GM19328 (cell line): Measurements from ENCODE around the gene PSPC1.

ENCODE experiments used
- ATAC-seq: cut with Tn5 transposase; IDR thresholded peaks from one replicate; pipeline ENCODE4 v1.9.1; 2021; ENCODE audit warnings: mild to moderate bottlenecking, moderate library complexity; ENCODE audit not compliant: unreplicated experiment

Gene PSPC1

DNA sequence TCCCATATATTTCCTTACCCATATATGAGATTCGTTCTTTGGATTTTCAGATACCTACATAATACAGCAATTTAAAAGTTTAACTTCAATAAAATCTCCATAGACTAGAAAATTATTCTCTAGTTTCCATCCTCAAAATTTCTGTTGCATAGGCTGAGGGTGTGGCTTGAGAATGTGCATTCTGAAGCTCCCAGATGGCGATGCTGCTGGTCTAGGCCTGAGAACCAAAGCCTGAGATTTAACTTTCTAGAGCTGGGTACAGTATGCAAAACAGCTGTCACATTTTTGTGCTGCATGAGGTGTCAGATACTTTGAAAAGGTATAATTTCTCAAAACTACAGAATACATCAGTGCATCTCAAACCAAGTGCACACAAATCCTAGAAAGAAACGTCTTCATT is 106.6 kb downstream of the PSPC1 start:
- no peak for ATAC-seq

DNA sequence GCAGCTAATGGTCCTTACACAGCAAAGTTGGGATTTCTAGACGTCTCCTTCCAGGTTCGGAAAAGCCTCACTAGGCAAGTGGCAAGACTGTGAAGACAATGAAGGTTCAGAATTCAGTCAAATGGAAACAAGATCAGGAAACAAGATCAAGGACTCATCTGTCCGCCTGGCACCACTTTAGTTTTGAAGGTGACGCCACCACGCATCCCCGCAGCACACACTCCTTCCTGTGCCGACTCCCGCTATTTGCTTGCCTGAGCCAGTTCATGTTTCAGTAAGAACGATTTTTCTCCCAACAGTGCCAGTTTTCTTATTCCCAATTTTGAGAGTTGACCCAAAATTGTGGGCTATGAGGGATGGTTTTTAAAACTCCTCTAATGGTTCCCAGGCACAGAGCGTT is 107.8 kb downstream of the PSPC1 start:
- no peak for ATAC-seq

DNA sequence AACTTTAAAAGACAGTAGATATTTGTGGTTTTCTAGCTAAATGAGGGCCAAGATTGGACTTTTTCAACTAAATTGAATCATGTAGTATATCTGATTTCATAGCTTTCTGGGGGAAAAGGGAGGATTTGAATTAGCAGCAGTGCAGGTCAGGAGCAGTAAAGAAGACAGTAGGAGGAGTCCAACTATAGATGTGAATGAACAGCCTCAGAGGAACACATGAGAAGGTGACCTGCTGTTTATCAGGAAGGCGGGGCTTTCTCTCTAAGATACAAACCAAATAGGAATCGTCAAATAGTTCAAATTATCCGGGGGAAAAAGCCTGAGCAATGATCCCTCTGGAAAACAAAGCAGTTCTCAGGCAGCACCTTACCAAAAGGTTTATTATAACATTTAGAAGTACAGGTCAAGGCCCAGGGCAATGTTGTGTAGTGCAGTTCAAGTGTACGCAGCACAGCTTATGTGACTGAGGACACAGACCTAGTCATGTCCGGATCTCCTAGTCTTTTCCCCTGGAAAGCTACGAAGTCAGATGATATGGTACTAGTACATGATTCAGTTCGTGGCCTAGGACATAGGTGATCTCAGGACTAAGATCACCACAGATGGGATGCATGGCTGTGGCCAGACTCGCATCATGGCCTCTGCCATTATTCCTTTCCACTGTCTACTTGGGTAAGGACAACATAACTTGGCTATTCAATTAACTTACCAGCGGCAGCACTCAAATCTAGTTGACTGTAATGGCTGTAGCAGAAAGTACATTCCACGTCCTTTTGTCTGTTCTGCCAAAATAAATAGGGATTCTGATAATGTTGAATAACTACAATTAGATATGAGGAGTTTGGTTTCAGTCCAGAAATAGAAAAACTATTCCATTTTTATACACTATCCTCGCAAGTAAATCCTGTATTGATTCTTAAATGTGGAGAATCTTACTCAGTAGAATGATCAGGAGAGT is 109.0 kb downstream of the PSPC1 start:
- ATAC-seq, result no peak

DNA sequence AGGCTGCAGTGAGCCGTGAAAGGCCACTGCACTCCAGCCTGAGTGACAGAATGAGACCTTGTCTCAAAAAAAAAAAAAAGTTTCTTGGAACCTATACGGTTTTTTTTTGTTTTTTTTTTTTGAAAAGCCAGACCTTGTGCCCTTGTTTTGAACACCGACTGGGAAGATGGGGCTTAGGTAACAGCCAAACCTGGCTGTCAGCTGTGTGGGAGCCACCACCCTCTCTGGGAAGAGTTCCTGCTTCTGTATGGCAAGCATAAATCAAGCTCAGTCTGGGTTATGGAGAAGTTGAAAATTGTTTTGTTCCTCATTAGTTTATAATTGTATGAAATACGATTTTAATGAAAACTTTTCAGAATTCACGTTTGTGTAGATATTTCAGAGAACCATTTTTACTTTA is 109.8 kb downstream of the PSPC1 start:
- no peak for ATAC-seq

DNA sequence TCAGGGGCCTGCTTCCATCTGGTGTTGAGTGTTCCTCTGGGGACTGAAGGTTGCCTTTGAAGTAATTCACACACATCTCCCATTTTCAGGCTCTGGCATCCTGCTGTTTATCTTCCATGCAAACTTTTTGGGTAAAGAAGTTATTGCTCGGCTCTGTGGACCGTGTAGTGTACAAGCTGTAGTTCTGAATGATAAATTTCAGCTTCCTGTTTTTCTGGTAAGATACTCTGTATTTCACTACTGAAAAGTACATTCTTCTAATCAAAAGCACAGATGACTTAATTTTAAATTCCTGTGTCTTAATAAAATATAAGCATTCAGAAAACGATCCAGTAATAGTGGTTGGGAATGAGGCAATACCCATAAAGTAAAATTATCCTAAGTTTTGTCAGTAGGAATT is 112.6 kb downstream of the PSPC1 start:
- ATAC-seq, result no peak

DNA sequence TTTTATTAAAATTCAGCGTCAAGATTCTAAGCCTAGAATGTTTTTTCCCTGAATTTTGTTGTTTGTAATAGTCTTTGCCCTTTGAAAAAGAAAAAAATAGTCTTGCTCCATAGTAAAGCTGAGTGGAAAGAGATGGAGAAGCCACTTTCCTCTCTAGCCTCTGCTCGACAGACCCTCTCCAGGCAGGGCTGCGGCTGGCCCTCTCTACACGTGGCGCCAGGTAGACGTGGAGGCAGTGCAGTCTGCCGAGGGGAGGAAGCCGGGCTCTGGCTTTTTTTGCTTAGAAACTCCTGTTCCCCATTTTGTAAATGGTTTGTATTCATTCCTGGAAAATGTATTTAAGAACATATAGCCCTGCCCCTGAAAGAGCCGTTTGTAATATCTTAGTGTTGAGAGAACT is 114.0 kb downstream of the PSPC1 start:
- ATAC-seq, result no peak

DNA sequence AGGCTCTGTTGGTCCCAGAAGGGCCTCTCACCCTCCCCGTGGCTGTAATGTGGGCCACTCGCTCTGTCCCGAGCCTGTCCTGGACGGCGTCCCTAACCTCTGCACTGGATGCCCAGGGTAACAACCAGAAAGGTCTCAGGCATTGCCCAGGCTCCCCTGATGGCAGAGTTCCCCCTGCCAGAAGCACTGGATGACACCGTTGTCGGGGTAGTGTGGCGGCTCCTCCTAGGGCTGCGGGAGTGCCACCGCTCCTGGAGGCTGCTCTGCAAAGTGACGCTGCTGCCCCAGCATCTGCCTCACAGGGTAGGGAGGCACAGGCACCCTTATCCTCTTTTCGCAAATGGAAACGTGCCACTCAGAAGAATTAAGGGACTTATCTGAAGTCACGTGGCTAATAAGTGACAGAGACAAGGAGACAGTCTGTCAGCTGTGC is 117.3 kb downstream of the PSPC1 start:
- no peak for ATAC-seq

DNA sequence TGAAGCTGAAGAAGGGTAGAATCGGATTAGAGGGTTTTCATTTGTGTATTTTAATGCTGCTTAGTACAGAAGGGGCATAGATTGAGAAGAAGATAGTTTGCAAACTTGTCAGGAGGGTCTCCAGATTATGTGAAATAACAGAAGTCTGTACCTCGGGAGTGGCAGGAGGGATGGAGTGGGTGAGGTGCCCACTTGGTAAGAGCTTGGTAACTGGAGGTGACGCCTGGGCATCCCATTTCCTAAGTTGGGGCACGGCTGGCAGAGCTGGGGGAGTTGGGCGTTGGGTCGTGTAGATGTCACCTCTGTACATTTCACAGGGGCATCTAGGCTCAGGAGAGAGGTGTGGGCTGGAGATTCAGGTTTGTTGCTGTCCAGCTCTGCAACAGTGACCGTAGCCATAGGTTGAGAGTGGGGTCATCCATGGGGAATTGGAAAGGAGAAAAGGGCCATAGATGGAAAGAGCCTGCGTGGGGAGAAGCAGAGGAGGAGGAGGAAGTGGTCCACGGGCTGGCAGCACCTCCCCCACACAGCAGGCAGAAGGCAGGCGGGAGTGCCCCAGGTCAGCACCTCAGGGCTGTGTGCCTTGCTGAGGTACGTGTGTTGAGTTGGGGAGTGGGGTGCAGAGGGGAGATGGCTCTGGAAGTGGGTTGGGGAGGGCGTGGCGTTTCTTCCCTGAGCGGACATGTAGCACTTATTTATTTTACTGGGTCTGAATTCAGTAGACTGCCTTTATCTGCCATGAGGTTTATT is 118.1 kb downstream of the PSPC1 start:
- no peak for ATAC-seq

DNA sequence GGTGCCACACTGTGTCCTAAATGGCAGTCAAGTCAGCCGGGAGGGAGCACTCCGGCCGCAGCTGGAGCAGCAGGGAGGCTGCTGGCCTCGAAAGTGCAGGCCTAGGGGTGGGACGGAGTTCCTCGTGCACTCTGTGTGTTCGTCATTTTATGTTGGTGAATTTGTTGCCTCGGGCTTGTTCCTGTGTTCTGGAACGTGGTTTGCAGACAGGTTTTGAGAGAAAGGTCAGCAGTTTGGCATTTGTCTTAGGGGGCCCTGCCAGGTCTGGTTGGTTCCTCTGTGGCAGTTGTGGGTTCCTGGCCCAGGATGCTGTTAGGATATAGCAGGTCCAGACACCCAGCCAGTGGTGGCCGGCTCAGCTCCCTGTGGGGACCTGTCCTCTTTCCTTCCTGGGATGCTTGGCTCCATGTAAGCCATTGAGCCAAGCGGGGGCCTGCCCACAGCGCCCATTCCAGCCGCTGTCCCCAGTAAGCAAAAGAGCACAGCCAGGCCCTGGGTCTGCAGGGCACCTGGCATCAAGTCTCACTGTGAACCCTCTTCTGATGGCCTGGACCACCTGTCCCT is 119.2 kb downstream of the PSPC1 start:
- ATAC-seq, result no peak

DNA sequence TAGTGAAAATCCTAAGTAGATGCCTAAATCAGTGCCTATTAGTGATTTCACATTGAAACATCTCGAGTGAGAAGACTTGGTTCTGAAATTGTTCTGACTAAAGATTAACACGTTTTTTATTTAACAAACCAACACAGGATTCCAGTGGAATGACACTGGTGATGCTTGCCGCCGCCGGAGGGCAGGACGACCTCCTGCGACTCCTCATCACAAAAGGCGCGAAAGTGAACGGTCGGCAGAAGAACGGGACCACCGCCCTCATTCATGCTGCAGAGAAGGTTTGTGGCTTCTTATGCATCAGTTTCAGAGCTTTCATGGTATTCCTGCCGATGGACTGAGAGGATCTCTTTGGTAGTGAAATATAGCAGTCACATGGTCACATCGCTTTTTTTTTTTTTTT is 121.2 kb downstream of the PSPC1 start:
- ATAC-seq, result no peak

DNA sequence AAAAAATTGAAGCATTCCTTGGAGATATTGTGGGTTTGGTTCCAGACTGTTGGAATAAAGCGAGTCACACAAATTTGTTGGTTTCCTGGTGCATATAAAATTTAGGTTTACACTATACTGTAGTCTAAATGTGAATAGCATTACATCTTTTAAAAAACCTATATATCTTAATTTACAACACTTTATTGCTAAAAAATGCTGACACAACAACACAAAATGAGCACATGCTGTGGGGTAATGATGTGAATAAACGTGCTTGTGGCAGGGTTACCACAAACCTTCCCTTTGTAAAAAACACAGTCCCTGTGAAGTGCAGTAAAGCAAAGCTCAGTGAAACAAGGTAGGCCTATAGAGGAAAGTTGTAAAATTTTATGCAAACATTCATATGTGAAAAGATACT is 121.6 kb downstream of the PSPC1 start:
- ATAC-seq, result no peak

DNA sequence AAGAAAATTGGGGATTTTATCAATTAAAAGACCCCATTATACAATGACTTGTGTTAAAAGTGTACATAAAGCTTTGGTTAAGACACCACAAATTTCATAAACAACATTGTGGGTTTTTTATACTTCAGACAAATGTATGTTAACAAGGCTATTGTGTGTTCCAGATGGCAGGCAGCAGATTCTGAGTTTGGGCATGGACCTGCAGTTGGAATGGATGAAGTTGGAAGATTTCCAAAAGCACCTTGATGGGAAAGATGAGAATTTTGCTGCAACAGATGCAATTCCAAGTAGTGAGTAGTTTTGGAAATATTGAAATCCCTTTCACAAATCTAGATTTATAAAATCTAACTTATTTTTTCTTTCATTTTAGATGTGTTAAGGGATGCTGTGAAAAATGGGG is 123.9 kb downstream of the PSPC1 start:
- ATAC-seq, result no peak

DNA sequence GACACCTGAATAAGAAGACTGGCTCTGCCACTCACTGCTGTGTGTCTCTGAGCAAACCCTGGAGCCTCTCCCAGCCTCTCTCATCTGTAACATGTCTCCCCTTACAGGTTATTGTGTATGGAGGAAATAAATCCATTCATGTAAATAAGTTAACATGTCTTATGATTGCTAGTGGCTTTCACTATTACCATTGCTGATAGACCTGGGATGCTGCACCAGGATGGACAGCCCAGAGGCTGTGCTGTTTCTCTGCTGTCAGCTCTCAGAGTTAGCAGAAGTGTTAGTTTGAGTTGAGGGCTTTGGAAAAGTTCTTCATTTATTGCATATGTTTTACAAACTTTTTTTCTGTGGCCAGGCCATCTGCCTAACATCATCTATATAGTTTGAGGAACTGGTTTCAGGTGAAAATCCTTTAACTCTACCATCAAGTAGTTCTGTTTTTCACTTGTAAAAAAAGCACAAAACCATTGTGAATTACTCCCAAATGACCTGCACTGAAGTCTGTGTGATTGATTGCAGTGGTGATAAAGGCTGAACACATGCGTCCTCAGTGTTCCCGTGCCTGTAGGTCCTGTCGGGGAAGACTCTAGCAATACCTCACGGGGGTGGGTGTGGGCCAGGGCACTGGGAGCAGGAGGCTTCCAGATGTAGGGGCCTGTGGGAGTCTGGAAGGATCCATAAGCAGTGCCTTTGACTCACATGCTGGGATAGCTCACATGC is 124.7 kb downstream of the PSPC1 start:
- ATAC-seq, result no peak
